GM23338 (cell line): ENCODE measurements around the gene OXCT2. TPM values are rescaled to one million over a fixed set of nuclear protein-coding genes. Genes with fewer than 3 reads are reported as not detected.

Experiments
- ATAC-seq: fragments of 200-7000 bp; cut with Tn5 transposase; 3 replicates; pipeline ENCODE4 v1.9.1; 2020
- DNase-seq: peaks from one replicate; pipeline ENCODE4 v3.0.0-alpha.2; 2015; ENCODE audit warnings: low spot score
- H2AFZ ChIP-seq: fragments of 200-600 bp; sonication (generic); 2 replicates; pipeline ENCODE4 v1.8.0; 2016; ENCODE audit warnings: antibody characterized with exemption, mild to moderate bottlenecking, moderate library complexity
- H3F3A ChIP-seq: fragments of 200-600 bp; sonication (generic); replicated peaks from 2 replicates; pipeline ENCODE4 v1.8.0; 2017; ENCODE audit warnings: antibody characterized with exemption, mixed run types, low read depth
- H3K27ac ChIP-seq: fragments of 200-600 bp; sonication (generic); 2 replicates; pipeline ENCODE4 v1.6.1; 2016; ENCODE audit warnings: low read depth
- H3K27me3 ChIP-seq: fragments of 200-600 bp; sonication (generic); 2 replicates; pipeline ENCODE4 v1.8.0; 2016; ENCODE audit warnings: mild to moderate bottlenecking, mixed run types, moderate library complexity; ENCODE audit not compliant: insufficient read depth
- H3K36me3 ChIP-seq: fragments of 200-600 bp; sonication (generic); 2 replicates; pipeline ENCODE4 v1.8.0; 2016; ENCODE audit warnings: mild to moderate bottlenecking; ENCODE audit not compliant: insufficient read depth
- H3K4me1 ChIP-seq: fragments of 200-600 bp; sonication (generic); 2 replicates; pipeline ENCODE4 v1.8.0; 2016; ENCODE audit warnings: mild to moderate bottlenecking, moderate library complexity; ENCODE audit not compliant: insufficient read depth
- H3K4me2 ChIP-seq: fragments of 200-600 bp; sonication (generic); 2 replicates; pipeline ENCODE4 v1.7.1; 2017; ENCODE audit warnings: mixed run types
- H3K4me3 ChIP-seq: fragments of 200-600 bp; sonication (generic); 2 replicates; pipeline ENCODE4 v1.6.1; 2016; ENCODE audit warnings: mixed run types
- H3K79me2 ChIP-seq: fragments of 200-600 bp; sonication (generic); replicated peaks from 2 replicates; pipeline ENCODE4 v1.8.0; 2017; ENCODE audit warnings: mild to moderate bottlenecking; ENCODE audit not compliant: insufficient read depth
- H3K9me2 ChIP-seq: fragments of 200-600 bp; sonication (generic); 2 replicates; pipeline ENCODE4 v1.8.0; 2017; ENCODE audit not compliant: insufficient read depth
- H4K20me1 ChIP-seq: fragments of 200-600 bp; sonication (generic); replicated peaks from 2 replicates; pipeline ENCODE4 v1.8.0; 2017; ENCODE audit warnings: mild to moderate bottlenecking; ENCODE audit not compliant: insufficient read depth
- H3K27ac Mint-ChIP-seq: 2 replicates; pipeline ENCODE4 v1.8.0; 2020; ENCODE audit warnings: inconsistent platforms, mild to moderate bottlenecking, moderate library complexity, mixed read lengths
- H3K27me3 Mint-ChIP-seq: 3 replicates; pipeline ENCODE4 v1.8.0; 2022; ENCODE audit warnings: low read depth, mild to moderate bottlenecking, moderate library complexity, mixed read lengths, inconsistent platforms; ENCODE audit not compliant: insufficient read depth, poor library complexity
- H3K36me3 Mint-ChIP-seq: 3 replicates; pipeline ENCODE4 v1.8.0; 2021; ENCODE audit warnings: low read depth, mild to moderate bottlenecking, inconsistent platforms, moderate library complexity, mixed read lengths
- H3K4me1 Mint-ChIP-seq: 3 replicates; pipeline ENCODE4 v1.8.0; 2020; ENCODE audit warnings: mild to moderate bottlenecking, inconsistent platforms, mixed read lengths
- H3K4me3 Mint-ChIP-seq: 3 replicates; pipeline ENCODE4 v1.8.0; 2021; ENCODE audit warnings: moderate library complexity, mild to moderate bottlenecking, inconsistent platforms, mixed read lengths
- H3K9me3 Mint-ChIP-seq: 3 replicates; pipeline ENCODE4 v1.8.0; 2020; ENCODE audit warnings: moderate library complexity, mild to moderate bottlenecking, inconsistent platforms, mixed read lengths
- EZH2 ChIP-seq: fragments of 200-600 bp; sonication (generic); IDR thresholded peaks from one replicate; pipeline ENCODE4 v1.8.0; 2017; ENCODE audit warnings: antibody characterized with exemption, mild to moderate bottlenecking, low read depth; ENCODE audit not compliant: unreplicated experiment
- NANOG ChIP-seq: IDR thresholded peaks from 2 replicates; pipeline ENCODE4 v1.6.1; 2016; ENCODE audit warnings: antibody characterized with exemption, borderline replicate concordance
- POLR2AphosphoS5 ChIP-seq: IDR thresholded peaks from 2 replicates; pipeline ENCODE4 v1.6.1; 2016; ENCODE audit warnings: antibody characterized with exemption, low read depth
- STAT1 ChIP-seq: IDR thresholded peaks from one replicate; pipeline ENCODE4 v1.6.1; 2016; ENCODE audit warnings: antibody characterized with exemption; ENCODE audit not compliant: unreplicated experiment
- ZNF114 ChIP-seq: fragments of 250-450 bp; sonication (Bioruptor Pico); IDR thresholded peaks from 2 replicates; pipeline ENCODE4 v1.5.0; 2020; ENCODE audit warnings: mild to moderate bottlenecking, moderate library complexity
- ZNF331 ChIP-seq: fragments of 250-450 bp; sonication (Bioruptor Pico); IDR thresholded peaks from 2 replicates; pipeline ENCODE4 v1.5.0; 2020; ENCODE audit warnings: low read depth, mild to moderate bottlenecking, moderate library complexity
- polyA plus RNA-seq: library from polyadenylated mRNA; unstranded; fragments of >200 nt; fragmentation: Nextera tagmentation; extraction: Ambion mirVana; gene quantifications from 2 replicates; pipeline ENCODE4 v1.2.1, GENCODE V29; 2016
- total RNA-seq: library from RNA; depleted of rRNA; stranded (reverse); fragments of >200 nt; shearing (Covaris generic); gene quantifications from 2 replicates; pipeline ENCODE4 v1.2.3, GENCODE V29; 2014
- TF ChIP-seq, protein P1 (sequence below), 2 experiments: fragments of 200-600 bp in 1 of 2; sonication (generic) in 1 of 2; conservative IDR thresholded peaks; 2 replicates each; pipeline versions ENCODE4 v1.5.1 to v1.6.1; 2016 to 2017; ENCODE audit warnings: antibody characterized with exemption in 2 of 2, low read depth in 2 of 2, mild to moderate bottlenecking in 2 of 2, moderate library complexity in 1 of 2
- TF ChIP-seq, protein P2 (sequence below): IDR thresholded peaks from 2 replicates; pipeline ENCODE4 v1.6.1; 2016; ENCODE audit warnings: antibody characterized with exemption
- TF ChIP-seq, protein P3 (sequence below): fragments of 250-450 bp; sonication (Bioruptor Pico); IDR thresholded peaks from 2 replicates; pipeline ENCODE4 v1.5.0; 2020; ENCODE audit warnings: mild to moderate bottlenecking, moderate library complexity

Gene OXCT2
- total and polyA plus RNA-seq, 2 experiments from 2014 or later = 1.4 to 2.8 TPM

DNA sequence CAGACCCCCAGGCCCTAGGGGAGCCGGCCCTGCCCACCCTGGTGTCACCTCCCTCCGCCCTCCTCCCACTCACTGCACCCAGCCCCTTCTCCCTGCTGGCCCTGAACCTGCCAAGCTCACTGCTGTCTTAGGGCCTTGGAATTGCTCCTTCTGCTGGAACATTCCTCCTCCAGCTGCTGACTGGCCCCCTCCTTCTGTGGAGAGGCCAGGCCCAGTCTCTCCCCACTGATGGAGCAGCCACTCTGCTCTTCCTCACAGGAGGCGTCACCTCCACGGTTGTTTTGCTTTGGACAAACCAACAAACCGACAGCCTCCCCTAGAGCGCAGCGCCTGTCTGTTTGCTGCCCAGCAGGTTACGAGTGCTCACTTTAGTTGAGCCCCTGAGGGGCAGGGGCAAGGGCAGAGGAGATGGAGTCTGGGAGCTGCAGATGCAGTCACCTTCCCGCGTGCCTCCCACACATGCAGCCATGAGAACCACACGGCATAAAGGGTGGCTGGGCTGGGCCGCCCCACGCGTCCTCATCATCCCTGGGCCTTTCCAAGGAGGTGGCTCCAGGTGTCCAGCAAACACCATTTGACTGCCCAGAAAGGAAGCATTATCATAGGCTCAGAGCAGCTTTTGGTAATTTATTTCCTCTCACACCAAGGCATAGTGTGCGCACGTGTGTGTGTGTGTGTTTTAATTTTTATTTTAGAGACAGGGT is 9.4 kb downstream of the OXCT2 start:
- no peak for TF ChIP-seq ZNF114 (CRISPR knock-in tag)
- no peak for TF ChIP-seq EZH2
- no peak for TF ChIP-seq POLR2AphosphoS5
- TF ChIP-seq, protein P1, sequence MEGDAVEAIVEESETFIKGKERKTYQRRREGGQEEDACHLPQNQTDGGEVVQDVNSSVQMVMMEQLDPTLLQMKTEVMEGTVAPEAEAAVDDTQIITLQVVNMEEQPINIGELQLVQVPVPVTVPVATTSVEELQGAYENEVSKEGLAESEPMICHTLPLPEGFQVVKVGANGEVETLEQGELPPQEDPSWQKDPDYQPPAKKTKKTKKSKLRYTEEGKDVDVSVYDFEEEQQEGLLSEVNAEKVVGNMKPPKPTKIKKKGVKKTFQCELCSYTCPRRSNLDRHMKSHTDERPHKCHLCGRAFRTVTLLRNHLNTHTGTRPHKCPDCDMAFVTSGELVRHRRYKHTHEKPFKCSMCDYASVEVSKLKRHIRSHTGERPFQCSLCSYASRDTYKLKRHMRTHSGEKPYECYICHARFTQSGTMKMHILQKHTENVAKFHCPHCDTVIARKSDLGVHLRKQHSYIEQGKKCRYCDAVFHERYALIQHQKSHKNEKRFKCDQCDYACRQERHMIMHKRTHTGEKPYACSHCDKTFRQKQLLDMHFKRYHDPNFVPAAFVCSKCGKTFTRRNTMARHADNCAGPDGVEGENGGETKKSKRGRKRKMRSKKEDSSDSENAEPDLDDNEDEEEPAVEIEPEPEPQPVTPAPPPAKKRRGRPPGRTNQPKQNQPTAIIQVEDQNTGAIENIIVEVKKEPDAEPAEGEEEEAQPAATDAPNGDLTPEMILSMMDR (conservative IDR thresholded peaks at IDR 0.05; ENCODE audit: low read depth in 2 of 2) = no peak
- no peak for TF ChIP-seq STAT1
- TF ChIP-seq ZNF331 (CRISPR knock-in tag) = no peak
- TF ChIP-seq, protein P2, sequence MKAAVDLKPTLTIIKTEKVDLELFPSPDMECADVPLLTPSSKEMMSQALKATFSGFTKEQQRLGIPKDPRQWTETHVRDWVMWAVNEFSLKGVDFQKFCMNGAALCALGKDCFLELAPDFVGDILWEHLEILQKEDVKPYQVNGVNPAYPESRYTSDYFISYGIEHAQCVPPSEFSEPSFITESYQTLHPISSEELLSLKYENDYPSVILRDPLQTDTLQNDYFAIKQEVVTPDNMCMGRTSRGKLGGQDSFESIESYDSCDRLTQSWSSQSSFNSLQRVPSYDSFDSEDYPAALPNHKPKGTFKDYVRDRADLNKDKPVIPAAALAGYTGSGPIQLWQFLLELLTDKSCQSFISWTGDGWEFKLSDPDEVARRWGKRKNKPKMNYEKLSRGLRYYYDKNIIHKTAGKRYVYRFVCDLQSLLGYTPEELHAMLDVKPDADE = no peak
- Histone ChIP-seq H3K36me3 (no peaks in the 10 kb centered on the region), H3K27me3 (no peaks in the 10 kb centered on the region), H3K4me3 (no peak overlapping the region), H2AFZ (no peak overlapping the region), H3K4me1 (no peaks in the 10 kb centered on the region), H3K79me2 (no peaks in the 10 kb centered on the region), H4K20me1 (no peaks in the 10 kb centered on the region), H3K9me2 (no peaks in the 10 kb centered on the region), H3K4me2 (no peak overlapping the region), H3K27ac (no peak overlapping the region), H3F3A (no peaks in the 10 kb centered on the region)
- Mint-ChIP-seq H3K27ac (no peak overlapping the region), H3K4me1 (no peaks in the 10 kb centered on the region), H3K4me3 (no peak overlapping the region), H3K27me3 (peaks cover 3% of the 10 kb centered on the region), H3K9me3 (peaks cover 15% of the 10 kb centered on the region; the same call in 2 of the 3 replicates), H3K36me3 (peaks cover 27% of the 10 kb centered on the region)
- no peak for ATAC-seq
- no peak for DNase-seq

DNA sequence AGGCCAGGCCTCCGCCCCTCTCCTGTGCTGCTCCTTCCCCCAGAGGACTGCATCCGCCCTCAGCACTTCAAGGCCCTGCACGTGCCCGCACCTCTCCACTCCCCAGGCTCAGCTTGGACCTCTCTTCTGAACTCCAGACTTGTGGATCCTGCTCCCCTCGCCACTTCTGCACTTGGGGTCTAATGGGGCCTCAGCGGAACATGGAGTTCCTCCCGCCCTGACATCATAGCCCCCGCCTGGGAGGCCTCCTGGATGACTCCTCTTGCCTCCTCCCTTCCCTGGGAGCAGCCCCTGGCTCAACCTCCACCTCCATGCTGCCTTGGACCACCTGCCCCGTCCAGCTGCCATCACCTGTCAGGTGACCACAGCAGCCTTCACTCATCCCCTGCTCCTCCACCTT is 10.1 kb downstream of the OXCT2 start:
- Histone ChIP-seq H3K4me2 (no peak overlapping the region), H3K79me2 (no peaks in the 10 kb centered on the region), H3K27ac (no peak overlapping the region), H4K20me1 (no peaks in the 10 kb centered on the region), H3K27me3 (no peaks in the 10 kb centered on the region), H3K36me3 (no peaks in the 10 kb centered on the region), H3K9me2 (no peaks in the 10 kb centered on the region), H3K4me3 (no peak overlapping the region), H2AFZ (no peak overlapping the region), H3K4me1 (no peaks in the 10 kb centered on the region), H3F3A (no peaks in the 10 kb centered on the region)
- H3K36me3 Mint-ChIP-seq = peaks cover 31% of the 10 kb centered on the region
- H3K4me1 Mint-ChIP-seq = no peaks in the 10 kb centered on the region; the same call in 2 of the 3 replicates
- ATAC-seq (no peak), DNase-seq (no peak)
- no peak overlapping the region for H3K4me3 Mint-ChIP-seq
- H3K27ac Mint-ChIP-seq = no peak overlapping the region
- H3K27me3 Mint-ChIP-seq = peaks cover 3% of the 10 kb centered on the region
- H3K9me3 Mint-ChIP-seq = peaks cover 15% of the 10 kb centered on the region; the same call in 2 of the 3 replicates
- TF ChIP-seq POLR2AphosphoS5 (no peak), NANOG (no peak), EZH2 (no peak), ZNF331 (CRISPR knock-in tag) (no peak)
- TF ChIP-seq, protein P3, sequence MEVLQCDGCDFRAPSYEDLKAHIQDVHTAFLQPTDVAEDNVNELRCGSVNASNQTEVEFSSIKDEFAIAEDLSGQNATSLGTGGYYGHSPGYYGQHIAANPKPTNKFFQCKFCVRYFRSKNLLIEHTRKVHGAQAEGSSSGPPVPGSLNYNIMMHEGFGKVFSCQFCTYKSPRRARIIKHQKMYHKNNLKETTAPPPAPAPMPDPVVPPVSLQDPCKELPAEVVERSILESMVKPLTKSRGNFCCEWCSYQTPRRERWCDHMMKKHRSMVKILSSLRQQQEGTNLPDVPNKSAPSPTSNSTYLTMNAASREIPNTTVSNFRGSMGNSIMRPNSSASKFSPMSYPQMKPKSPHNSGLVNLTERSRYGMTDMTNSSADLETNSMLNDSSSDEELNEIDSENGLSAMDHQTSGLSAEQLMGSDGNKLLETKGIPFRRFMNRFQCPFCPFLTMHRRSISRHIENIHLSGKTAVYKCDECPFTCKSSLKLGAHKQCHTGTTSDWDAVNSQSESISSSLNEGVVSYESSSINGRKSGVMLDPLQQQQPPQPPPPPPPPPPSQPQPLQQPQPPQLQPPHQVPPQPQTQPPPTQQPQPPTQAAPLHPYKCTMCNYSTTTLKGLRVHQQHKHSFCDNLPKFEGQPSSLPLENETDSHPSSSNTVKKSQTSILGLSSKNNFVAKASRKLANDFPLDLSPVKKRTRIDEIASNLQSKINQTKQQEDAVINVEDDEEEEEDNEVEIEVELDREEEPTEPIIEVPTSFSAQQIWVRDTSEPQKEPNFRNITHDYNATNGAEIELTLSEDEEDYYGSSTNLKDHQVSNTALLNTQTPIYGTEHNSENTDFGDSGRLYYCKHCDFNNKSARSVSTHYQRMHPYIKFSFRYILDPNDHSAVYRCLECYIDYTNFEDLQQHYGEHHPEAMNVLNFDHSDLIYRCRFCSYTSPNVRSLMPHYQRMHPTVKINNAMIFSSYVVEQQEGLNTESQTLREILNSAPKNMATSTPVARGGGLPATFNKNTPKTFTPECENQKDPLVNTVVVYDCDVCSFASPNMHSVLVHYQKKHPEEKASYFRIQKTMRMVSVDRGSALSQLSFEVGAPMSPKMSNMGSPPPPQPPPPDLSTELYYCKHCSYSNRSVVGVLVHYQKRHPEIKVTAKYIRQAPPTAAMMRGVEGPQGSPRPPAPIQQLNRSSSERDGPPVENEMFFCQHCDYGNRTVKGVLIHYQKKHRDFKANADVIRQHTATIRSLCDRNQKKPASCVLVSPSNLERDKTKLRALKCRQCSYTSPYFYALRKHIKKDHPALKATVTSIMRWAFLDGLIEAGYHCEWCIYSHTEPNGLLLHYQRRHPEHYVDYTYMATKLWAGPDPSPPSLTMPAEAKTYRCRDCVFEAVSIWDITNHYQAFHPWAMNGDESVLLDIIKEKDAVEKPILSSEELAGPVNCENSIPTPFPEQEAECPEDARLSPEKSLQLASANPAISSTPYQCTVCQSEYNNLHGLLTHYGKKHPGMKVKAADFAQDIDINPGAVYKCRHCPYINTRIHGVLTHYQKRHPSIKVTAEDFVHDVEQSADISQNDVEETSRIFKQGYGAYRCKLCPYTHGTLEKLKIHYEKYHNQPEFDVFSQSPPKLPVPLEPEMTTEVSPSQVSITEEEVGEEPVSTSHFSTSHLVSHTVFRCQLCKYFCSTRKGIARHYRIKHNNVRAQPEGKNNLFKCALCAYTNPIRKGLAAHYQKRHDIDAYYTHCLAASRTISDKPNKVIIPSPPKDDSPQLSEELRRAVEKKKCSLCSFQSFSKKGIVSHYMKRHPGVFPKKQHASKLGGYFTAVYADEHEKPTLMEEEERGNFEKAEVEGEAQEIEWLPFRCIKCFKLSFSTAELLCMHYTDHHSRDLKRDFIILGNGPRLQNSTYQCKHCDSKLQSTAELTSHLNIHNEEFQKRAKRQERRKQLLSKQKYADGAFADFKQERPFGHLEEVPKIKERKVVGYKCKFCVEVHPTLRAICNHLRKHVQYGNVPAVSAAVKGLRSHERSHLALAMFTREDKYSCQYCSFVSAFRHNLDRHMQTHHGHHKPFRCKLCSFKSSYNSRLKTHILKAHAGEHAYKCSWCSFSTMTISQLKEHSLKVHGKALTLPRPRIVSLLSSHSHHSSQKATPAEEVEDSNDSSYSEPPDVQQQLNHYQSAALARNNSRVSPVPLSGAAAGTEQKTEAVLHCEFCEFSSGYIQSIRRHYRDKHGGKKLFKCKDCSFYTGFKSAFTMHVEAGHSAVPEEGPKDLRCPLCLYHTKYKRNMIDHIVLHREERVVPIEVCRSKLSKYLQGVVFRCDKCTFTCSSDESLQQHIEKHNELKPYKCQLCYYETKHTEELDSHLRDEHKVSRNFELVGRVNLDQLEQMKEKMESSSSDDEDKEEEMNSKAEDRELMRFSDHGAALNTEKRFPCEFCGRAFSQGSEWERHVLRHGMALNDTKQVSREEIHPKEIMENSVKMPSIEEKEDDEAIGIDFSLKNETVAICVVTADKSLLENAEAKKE (CRISPR knock-in tag) = no peak
